LNCaP clone FGC (cell line): ENCODE data around the gene SCN3A.

Source experiments
- DNase-seq: peaks from one replicate; pipeline ENCODE4 v3.0.0-alpha.2; 2011; ENCODE audit warnings: low read depth
- H3K4me3 ChIP-seq: 2 replicates; pipeline ENCODE4 v1.5.1; 2011; ENCODE audit warnings: mild to moderate bottlenecking, low read depth, low read length, control low read depth
- CTCF ChIP-seq: IDR thresholded peaks from 2 replicates; pipeline ENCODE4 v1.5.1; 2012; ENCODE audit warnings: mild to moderate bottlenecking; ENCODE audit not compliant: control insufficient read depth, insufficient read depth; ENCODE audit errors: extremely low read depth

SCN3A gene

GRCh38 chr2:165078913-165079312, 124.9 kb downstream of the SCN3A start:
- no peak for DNase-seq
- TF ChIP-seq CTCF = no peak
- H3K4me3 ChIP-seq = no peak overlapping the region

GRCh38 chr2:165074884-165075283, 129.0 kb downstream of the SCN3A start:
- no peak for TF ChIP-seq CTCF
- H3K4me3 ChIP-seq = no peak overlapping the region
- no peak for DNase-seq

GRCh38 chr2:165074323-165074722, 129.5 kb downstream of the SCN3A start:
- no peak overlapping the region for H3K4me3 ChIP-seq
- no peak for TF ChIP-seq CTCF
- DNase-seq = no peak

GRCh38 chr2:165070076-165070475, 133.8 kb downstream of the SCN3A start:
- DNase-seq = no peak
- H3K4me3 ChIP-seq = no peak overlapping the region
- TF ChIP-seq CTCF = no peak

GRCh38 chr2:165069151-165069550, 134.7 kb downstream of the SCN3A start:
- H3K4me3 ChIP-seq = no peak overlapping the region
- DNase-seq = no peak
- no peak for TF ChIP-seq CTCF

- no peak for DNase-seq
- 0 out of 2 replicates have a peak overlapping the region, but pooled peaks have one; percentile 9 for H3K4me3 ChIP-seq
- TF ChIP-seq CTCF = no peak
These were observed 135.4 kb downstream of the SCN3A start for GRCh38 chr2:165068487-165068757.

- H3K4me3 ChIP-seq = 0 out of 2 replicates have a peak overlapping the region, but pooled peaks have one; percentile 9
- no peak for TF ChIP-seq CTCF
- DNase-seq = peak; percentile 21
These were observed 136.0 kb downstream of the SCN3A start for GRCh38 chr2:165067643-165068486.
